NCI-H510A (cell line): ENCODE results near the gene PALD1.

Experiments
- DNase-seq: peaks from one replicate; lab custom pipeline; 2025; lab: John Stamatoyannopoulos, UW

The PALD1 gene

DNA sequence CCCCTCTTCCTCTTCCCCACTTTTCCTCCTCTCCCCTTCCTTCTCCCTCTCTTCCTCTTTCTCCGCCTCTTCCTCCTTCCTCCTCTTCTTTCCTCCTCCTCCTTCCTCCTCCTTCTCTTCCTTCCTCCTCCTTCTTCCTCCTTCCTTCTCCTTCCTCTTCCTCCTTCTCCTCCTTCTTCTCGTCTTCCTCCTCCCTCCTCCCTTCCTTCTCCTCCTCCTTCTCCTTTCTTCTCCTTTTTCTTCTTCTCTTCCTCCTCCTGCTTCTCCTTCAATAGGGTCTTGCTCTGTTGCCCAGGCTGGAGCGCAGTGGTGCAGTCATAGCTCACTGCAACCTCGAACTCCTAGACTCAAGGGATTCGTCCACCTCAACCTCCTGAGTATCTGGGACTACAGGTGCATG is 56.9 kb downstream of the PALD1 start:
- no peak for DNase-seq

DNA sequence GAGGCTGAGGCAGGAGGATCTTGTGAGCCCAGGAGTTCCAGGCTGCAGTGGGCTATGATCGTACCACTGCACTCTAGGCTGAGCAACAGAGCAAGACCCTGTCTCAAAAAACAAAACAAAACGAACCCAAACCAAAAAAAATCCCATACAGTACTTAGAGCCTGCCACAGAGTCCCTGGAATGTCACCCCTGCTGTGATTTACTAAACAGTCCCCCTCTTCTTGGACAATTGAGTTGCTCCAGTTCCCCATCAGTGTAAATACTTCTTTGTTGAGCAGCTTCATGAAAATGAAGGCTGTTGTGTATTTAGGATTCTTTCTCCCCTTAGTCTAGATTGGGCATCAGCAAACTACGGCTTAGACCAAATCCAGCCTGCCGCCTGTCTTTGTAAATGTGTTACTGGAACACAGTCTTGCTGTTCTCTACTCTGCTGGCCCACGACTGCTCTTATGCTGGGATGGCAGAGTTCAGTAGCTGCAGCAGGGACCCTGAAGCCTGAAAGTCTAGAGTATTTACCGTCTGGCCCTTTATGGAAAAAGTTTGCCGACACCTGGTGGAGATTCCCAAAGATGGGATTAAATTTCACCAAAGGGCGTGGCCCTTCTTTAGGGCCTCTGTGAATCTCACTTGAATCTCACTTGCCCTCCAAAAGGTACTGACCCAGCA is 57.8 kb downstream of the PALD1 start:
- DNase-seq, result no peak

DNA sequence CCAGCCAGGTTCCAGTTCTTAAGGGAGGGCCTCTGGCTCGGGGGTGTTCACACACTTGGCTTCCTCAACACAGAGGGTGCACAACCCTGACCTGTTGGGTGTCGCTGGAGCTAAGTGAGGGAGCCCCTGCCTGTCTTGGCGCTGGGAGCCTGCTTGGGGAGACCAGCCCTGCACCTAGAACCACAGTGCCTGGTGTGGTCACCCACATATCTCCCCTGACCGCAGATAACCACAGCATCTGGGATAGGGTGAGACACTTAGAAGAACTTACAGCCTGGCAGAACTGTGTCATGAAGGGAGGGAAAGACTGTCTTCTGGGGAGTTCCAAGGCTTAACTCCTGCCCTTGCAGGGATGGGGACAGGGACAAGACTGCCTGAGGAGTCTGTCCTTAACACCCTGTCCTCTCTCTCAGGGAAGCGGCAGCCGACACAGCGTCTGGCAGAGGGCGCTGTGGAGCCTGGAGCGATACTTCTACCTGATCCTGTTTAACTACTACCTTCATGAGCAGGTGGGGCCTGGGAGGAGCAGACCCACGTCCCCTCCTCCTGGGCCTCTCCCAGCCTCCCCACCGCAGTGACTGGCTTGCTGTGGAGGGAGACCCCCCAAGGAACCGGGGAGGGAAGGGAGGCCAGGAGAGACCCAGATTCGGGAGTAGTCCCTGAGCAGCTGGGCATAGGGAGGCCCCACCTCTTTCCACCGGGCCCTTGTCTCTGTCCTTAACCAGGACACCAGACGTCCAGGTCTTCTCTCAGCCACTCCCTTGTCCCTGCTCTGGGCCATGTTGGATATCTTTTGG is 59.0 kb downstream of the PALD1 start:
- DNase-seq, result peak; percentile 60

DNA sequence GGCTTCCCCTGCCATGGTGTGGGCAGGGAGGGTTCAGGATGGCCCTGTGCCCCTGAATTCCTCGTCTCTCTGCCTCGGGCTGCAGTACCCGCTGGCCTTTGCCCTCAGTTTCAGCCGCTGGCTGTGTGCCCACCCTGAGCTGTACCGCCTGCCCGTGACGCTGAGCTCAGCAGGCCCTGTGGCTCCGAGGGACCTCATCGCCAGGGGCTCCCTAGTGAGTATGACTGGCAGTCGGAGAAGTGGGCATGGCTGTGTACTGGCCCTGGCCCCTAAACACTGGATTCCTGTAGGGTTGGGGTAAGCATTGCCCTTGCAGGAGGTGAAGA is 59.6 kb downstream of the PALD1 start:
- DNase-seq, result no peak

DNA sequence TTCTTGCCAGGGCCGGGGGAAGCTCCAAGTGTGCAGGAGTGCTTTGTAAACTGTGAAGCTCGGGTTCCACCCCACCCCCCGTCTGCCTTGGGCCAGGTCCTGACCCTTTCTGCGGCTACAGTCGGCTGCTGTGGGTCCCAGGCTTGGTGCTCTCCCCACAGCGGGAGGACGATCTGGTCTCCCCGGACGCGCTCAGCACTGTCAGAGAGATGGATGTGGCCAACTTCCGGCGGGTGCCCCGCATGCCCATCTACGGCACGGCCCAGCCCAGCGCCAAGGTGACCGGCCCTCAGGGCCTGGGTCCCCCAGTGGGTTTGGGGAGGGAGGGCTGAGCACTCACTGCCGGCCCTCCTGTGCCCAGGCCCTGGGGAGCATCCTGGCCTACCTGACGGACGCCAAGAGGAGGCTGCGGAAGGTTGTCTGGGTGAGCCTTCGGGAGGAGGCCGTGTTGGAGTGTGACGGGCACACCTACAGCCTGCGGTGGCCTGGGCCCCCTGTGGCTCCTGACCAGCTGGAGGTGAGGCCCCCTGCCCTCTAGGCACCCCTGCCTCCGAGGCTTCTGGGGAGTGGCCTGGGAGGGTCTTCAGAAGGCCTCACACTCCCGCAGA is 60.3 kb downstream of the PALD1 start:
- no peak for DNase-seq

DNA sequence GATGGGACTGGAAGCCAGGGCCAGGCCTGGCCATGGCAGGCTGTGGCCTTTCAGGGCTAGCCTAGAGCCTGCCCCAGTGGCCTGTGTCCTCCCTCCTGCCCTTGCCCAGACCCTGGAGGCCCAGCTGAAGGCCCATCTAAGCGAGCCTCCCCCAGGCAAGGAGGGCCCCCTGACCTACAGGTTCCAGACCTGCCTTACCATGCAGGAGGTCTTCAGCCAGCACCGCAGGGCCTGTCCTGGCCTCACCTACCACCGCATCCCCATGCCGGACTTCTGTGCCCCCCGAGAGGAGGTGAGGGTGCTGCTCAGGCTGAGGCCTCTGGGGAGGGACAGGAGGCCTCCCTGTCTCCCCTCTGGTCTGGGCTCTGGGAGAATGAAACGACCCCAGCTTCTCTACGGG is 60.9 kb downstream of the PALD1 start:
- DNase-seq, result no peak

DNA sequence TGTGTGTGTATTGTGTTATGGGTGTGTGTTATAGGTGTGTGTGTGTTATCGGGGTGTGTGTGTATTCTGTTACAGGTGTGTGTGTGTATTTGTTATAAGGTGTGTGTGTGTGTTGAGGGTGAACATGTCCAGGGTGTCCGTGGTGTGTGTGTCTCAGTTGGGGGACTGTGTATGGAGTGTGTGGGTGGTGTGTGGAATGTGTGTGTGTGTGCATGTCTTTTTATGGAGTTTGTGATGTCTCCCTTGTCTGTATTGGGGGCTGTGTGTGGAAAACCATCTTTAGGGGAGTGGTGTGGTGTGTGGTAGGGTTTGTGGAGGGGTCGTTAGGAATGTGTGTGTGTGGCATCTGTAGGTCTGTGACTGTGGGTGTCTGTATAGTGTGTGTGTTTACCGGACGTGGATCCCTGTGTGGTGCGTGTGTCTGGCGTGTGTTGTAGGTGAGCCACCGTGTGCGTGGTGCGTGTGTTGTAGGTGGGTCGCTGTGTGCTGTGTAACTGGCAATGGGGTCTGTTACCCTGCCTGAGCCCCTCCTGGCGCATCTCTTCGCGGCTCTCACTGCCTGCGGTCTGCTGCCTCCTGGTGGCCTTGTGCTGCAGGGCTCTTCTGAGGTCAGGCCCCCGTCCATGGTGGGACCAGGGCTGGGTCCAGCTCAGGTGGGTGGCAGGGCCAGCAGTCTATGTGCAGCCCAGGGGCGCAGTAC is 61.7 kb downstream of the PALD1 start:
- DNase-seq, result peak; percentile 69

DNA sequence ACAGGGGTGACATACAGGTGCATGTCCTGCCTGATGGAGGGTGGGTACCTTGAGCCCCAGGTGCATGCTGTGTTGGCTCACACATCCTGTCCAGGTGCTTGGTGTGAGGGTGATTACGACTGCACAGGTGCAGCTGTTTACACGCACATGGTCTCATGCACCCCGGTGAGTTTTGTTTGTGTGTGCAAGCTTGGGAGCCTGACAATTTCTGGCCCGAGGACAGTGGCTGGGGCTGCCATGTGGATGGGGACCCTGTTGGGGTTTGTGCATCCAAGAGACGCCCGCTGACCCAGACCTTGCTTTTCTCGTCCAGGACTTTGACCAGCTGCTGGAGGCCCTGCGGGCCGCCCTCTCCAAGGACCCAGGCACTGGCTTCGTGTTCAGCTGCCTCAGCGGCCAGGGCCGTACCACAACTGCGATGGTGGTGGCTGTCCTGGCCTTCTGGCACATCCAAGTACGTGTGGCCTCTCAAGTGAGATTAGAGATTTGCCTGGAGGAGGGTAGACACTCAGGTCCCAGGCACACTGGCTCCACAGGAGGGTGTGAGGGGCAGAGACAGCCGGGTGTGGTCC is 62.3 kb downstream of the PALD1 start:
- peak; percentile 69 for DNase-seq

DNA sequence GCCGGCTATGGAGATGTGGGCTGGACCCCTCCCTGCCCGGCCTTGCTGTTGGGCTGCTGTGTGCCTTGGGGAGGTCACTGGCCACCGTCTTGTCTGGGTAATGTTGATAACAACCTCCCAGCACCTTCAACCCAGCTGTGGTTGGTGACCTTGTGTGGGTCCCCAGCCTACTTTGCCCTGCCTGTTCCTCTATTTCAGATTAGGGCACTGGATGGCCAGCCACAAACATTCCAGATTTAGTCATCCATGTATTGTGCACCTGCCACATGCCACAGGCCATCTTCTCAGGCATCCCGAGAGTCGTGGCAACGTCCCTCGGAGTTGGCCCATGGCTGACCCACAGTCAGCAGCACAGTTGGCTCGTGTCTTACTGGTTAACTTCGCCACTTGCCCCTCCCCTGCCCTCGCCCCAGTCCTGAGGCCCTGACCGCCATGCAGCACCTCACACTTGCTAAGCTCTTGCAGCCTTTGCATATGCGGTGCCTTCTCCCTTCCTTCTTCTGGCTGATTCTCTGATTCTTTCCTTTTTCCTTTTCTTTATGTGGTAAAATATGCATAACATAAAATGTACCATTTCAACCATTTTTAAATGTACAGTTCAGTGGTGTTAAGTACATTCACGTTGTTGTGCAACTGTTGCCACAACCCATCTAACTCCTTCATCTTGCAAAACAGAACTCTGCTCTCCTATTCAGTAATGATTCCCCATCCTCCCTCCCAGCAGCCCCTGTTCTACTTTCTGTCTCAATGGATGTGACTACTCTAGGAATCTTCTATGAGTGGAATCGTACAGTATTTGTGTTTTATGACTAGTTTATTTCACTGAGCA is 63.4 kb downstream of the PALD1 start:
- DNase-seq, result no peak

DNA sequence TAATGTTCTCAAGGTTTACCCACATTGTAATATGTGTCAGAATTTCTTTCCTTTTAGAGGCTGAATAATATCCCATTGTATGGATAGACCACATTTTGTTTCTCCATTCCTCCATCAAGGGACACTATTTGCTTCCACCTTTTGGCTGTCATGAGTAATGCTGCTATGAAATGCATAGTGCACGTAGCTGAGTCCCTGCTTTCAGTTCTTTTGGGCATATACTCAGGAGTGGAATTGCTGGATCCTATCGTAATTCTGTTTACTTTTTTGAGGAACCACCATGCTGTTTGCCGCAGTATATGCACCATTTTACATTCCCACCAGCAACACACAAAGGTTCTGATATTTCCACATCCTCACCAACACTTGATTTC is 64.0 kb downstream of the PALD1 start:
- no peak for DNase-seq

DNA sequence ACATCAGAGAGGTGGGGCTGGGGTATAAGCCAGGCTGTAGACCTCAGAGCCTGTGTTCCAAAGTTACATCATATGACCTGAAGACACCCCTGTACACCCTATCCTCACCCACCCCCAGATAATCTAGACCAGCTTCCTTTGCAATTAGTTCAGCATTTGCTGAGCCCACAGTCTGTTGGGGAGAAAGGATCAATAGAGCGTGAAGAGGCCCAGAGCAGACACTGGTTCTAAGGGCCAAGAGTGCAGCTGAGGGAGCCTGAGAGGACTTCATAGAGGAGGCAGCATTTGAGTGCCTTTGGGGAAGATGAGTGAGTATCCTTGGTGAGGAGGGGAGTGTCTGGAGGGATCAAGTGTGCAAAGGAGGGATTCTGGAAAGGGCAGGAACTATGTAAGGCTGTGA is 65.3 kb downstream of the PALD1 start:
- no peak for DNase-seq

DNA sequence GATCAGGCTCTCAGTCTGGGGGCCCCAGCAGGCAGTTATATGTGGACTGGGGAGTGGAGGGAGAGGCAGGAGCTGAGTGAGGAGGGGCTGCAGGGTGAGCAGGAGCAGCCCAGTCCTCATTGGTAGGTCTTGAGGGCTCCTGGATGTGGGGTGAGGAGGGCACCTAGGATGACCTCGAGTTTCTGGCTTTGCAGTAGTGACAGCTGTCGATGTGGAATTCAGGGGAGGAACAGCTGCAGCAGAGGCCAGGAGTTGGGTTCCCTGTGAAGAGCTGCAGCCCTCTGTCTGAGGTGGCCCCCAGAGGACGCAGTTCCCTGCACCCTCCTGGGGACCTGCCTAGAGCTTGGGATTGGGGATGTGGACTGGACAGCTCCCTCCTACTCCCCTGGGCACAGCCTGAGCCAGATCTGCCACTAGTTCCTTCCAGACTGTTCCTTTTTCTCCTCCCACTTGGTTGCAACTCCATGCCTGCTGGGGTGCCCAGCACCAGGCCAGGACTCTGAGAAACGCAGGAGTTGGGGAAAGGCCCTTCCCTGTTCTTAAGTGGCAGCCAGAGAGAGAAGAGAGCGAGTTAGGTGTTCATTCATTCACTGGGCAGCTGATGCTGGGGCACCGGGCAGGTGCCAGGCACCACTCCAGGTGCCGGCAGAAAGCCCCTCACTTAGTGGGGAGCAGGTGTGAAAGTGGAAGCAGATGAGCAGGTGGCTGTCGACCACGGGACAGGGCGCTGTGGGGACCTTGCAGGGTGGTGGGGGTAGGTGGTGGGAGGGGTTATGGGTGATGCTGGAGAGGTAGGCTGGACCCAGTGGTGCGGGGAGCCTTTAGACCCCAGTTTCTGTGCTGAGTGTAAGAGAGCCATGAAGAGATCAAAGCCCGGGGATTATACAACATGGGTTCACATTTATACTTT is 66.1 kb downstream of the PALD1 start:
- no peak for DNase-seq

DNA sequence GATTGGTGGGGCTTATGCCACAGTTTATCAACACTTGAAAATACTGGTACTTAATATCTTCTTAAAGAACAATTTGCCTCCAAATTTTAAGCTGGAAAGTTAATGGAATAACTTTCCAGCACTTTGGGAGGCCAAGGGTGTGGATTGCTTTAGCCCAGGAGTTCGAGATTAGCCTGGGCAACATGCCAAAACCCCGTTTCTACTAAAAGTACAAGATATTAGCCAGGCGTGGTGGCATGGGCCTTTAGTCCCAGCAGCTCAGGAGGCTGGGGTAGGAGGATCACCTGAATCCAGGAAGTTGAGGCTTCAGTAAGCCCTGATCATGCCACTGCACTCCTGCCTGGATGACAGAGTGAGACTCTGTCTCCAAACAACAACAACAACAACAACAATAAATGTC is 68.0 kb downstream of the PALD1 start:
- DNase-seq, result no peak

DNA sequence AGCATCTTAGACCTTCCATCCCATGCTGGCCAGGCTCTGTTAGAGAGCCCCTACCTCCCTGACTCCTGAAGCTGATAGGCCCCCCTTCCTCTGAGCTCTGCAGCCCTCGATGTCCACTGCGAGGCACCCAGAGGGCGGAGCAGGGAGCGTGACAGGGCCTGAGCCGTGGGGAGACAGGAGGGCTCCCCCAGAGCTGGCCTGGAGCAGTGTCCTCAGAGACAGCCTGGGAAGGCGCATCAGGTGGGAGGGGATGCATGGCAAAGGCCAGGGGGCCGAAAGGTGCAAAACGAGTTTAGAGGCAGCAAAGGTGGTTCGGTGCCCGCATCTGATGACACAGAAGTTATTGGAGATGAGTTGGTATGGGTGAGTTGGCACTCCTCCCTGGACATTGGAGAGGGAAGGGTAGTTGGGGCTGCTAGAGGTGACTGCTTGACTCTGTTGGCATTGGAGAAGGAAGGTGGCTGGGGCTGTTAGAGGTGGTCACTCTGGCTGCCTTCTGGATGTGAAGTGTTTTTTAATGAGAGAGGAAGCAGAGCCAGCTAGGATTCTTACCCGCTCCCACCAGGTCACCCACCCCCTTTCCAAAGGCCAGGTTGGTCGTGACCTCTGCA is 70.9 kb downstream of the PALD1 start:
- no peak for DNase-seq

DNA sequence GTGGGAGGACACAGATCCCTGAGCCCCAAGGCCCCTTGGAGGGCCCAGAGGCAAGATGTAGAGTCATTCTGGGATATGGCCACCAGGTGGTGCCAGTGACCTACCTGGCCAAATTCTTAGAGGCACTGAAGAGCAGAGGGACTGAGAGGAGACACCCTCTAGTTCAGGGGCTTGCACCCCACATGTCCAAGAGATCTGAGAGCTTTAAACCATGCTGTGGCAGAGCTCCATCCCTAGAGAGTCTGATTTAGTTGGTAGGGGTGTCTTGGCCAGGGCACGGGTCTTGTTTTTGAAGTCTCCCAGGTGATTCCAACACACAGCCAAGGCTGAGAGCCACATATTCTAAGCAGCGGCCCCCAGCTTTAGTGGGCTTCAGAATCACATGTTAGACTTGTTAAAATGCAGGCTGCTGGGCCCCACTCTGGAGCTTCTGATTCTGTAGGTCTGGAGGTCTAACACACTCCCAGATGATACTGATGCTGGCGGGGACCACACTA is 71.4 kb downstream of the PALD1 start:
- DNase-seq, result peak; percentile 21

DNA sequence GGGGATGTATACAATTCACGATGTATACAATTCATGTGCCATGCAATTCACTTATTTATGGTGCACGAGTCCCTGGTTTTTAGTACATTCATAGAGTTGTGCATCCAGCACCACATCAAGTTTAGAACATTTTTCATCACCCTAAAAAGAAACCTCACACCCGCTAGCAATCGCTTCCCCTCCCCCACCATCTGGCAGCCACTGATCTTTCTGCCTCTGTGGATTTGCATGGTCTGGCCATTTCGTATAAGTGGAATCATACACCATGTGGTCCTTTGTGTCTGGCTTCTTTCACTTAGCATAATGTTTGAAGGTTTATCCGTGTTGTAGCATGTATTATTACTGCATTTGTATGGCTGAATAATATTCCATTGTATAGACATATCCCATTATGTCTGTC is 71.9 kb downstream of the PALD1 start:
- no peak for DNase-seq

DNA sequence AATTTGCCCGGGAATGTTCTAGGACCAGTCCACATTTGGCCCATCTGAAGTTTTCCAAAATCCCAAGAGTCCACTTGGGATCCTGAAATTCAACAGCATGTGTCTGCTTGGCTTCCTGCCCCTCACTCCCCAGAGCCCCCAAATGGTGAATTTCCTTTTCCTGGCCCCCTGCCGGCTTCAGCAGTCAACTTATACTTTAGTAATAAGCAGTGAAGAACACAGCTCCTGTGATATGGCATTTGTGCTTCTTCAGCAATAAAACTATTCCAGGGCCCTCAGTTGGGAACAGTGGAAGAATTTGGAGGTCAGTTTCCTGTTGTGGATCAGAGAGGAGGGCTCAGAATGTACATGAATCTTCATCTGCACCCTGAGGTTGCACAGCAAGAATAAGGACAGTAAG is 72.9 kb downstream of the PALD1 start:
- DNase-seq, result no peak

DNA sequence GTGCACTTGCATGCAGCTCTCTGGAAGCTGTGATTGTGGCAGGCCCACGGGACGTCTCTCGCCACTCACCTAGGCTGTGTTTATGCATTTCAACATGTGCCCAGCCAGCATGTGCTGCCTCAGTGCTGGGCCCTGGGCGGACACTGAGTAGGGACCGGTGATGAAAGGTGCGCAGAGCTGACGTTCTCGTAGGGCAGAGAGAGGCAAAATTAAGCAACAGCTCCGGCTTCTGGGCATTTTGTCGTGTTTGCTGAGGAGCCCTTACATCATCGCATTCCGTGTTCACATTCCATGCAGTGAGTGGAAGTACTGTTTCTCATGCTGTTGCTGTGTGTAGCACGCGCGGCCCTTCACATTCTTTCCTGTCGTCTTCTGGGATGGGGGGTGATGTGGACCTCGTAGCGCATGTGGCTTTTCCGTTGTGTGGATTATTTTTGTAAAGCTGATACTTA is 73.4 kb downstream of the PALD1 start:
- no peak for DNase-seq

DNA sequence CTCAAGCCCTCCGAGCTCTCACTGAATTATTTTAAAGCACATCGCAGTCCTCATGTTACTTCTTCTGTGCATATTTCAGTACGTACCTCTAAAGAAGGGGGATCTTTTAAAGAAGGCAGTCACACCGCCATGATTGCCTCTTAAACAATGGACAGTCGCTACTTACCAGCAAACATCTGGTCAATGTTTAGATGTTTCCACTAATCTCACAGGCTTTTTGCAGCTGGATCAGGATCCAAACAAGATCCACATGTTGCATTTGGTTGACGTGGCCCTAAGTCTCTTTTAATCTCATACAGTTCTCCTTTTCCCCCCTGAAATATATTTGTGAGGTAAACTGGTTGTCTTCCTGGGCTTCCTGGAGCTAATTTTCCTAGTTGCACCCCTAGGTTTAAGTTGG is 74.0 kb downstream of the PALD1 start:
- no peak for DNase-seq

DNA sequence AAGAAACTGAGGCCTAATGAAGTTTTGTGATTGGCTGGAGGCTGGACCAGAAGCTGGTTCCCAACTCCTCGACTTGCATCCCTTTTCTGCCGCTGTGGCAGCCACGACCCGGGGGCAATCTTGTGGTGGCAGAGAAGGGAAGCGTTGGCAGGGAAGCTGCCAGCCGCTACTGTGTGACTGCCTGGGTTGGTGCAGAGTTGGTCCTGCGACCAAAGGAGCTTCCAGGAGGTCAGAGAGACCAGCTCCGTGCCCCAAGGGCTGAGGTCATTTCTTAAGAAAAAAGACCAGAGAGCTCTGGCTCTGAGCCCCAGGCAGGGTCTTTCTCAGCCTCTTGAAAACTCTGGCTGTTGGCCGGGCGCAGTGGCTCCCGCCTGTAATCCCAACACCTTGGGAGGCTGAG is 76.8 kb downstream of the PALD1 start:
- no peak for DNase-seq
